Measurements from ENCODE around the gene SLC34A3.
"Not testable (repeated sequence)": the region's sequence is repeated elsewhere in the genome, so short reads cannot be mapped to it uniquely, and the experiment has no call there.

SLC34A3 gene

GRCh38 chr9:137241490-137242268 lies 11.0 kb downstream of the SLC34A3 start:
- DNase-seq (ENCODE audit: low read depth), result no peak

GRCh38 chr9:137242269-137243203 lies 11.8 kb downstream of the SLC34A3 start:
- no peak for DNase-seq (ENCODE audit: low read depth)

GRCh38 chr9:137243266-137243625 lies 12.5 kb downstream of the SLC34A3 start:
- DNase-seq (ENCODE audit: low read depth), result not testable (repeated sequence)

- no peak for DNase-seq (ENCODE audit: low read depth)
Measured at GRCh38 chr9:137243626-137244485, 13.2 kb downstream of the SLC34A3 start.

GRCh38 chr9:137244486-137245449 lies 14.1 kb downstream of the SLC34A3 start:
- no peak for DNase-seq (ENCODE audit: low read depth)

GRCh38 chr9:137245450-137246421 lies 15.0 kb downstream of the SLC34A3 start:
- DNase-seq (ENCODE audit: low read depth), result no peak

GRCh38 chr9:137247135-137247915 lies 16.6 kb downstream of the SLC34A3 start:
- no peak for DNase-seq (ENCODE audit: low read depth)

GRCh38 chr9:137247916-137248175 lies 17.1 kb downstream of the SLC34A3 start:
- no peak for DNase-seq (ENCODE audit: low read depth)

- DNase-seq (ENCODE audit: low read depth), result no peak
Measured at GRCh38 chr9:137250329-137251193, 19.9 kb downstream of the SLC34A3 start.

DNA sequence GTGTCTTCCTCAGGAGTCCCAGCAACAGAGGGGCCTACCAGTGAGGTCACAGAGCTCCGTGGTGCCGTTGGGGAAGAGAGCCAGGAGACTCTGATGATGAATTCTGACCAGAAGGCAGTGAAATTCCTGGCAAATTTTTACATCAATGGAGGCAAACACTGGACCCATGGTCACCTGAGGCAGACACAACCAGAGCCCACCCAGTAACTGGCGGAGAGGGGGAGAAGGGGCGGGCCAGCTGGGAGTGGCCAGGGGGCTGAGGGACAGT lies 20.4 kb downstream of the SLC34A3 start, which contains the start of gene STPG3:
Gene STPG3 (plus strand): TSS at position 93 of the 268 bp plus-strand sequence. CDS start 1 bp downstream, at position 94.
- DNase-seq (ENCODE audit: low read depth), result no peak

DNA sequence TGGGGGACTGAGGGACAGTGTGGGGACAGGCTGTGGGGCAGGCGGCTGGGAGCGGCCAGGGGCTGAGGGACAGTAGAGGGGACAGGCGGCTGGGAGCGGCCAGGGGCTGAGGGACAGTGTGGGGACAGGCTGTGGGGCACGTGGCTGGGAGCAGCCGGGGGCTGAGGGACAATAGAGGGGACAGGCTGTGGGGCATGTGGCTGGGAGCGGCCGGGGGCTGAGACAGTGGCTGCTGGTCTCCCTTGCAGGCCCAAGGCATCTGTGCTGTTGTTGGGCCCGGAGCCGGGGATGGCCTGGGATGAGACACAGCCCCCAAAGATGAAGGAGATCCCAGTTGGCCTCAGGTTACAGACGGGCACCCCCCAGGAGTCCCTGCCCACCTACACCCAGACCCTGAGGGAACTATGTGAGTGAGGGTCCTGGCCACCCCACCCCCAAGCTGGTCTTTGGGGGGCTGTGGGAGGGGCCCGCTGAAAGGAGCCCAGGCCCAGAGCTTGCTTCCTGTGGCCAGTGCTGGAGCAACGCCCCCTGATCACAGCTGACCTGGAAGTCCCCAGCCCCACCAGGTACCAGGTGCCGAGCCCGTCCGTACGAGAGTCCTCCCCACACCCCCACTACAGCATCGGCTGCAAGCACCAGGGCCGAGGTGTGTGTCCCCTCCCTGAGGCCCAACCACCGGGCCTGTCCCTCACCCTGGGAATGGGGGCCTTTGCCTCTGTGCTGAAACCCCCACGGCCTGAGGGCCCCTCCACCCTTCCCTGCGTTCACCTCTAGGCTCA lies 21.0 kb downstream of the SLC34A3 start:
- DNase-seq (ENCODE audit: low read depth), result no peak

DNA sequence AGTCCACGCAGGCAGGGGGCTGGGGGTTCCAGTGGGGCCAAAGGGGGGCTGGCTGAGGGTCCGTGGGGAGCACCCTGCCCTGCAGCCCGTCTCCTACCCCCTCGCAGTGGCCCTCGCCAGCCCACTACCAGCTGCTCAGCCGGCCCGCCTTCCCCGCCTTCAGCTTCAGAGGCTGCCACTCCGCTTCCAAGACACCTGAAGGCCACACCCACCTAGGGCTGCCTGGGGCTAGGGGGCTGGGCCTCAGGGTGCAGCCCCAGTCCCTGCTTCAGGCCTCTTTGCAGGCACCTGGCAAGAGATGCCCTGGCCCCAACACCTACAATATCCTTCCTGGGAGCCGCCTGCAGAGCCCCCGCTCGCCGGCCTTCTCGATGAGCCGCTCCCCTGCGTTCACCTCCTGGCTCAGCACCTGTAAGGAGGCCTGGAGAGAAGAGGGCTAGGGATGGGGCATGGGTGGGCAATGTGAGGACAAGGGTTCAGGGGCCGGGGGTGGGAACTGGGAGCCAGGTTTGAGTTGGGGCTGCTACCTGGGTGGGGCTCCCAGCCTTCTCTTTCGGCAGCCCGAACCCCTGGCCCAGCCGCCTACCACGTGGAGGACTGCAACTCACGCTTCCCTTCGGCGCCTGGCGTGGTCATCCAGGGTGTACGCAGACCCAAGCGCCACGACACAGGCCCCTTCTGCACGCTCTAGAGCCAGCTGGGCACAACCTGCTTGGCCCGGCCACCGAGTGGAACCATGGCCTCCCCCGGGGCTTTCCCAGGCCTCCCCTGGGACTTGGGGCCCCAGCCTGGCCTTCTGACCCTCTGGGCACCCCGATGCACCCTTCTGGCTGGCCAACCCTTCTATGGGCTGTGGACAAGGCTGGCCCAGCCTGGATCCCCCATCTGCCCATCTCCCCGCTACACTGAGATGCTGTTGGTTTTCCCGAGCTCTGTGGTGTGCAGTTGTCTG lies 22.1 kb downstream of the SLC34A3 start:
- no peak for DNase-seq (ENCODE audit: low read depth)

DNA sequence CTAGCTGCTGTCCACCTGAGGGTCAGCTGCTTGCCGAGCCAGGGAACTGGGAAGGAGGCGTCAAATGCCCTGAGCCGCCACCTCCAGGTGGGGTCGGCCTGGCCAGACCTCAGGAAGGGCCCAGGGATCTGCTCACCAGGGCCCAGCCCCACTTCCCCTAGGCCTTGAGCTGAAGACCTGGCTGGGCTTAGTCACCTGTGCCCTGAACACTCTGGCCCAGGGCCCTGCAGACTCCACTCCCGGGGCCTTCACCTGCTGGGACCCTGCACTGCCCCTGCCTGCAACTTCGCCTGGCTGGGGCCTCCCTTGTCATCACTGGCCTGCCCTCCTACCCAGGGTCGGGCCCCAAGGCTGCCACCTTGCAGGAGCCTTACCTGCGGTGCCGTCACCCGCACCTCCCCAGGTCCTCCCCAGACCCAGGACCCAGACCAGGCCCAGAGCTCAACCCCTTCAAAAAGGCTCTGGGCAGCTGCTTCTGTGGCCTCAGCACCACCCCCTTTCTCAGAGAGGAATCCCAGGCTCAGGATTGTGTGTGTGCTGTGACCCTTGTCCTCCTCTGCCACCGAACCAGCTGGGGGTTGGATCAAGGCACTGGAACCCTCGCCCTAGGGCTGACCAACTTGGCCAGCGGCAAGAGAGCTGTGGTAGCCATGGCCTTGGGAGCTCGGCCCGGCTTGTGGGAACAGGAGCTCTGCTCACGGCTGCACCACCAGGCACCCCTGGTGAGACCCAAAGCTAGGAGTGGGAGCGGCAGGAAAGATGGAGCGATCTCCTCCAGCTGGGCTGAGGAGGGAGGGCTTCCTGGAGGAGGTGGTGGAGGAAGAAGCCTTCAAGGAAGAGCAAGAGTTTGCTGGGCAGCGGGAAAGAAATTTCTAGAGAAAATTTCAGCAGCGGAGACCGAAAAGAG lies 23.3 kb downstream of the SLC34A3 start:
- no peak for DNase-seq (ENCODE audit: low read depth)

- no peak for DNase-seq (ENCODE audit: low read depth)
Measured at GRCh38 chr9:137254624-137255447, 24.1 kb downstream of the SLC34A3 start, which contains the start of gene NELFB. Gene NELFB, plus strand, starts transcription at chr9:137255327.
